NCI-H2081 (cell line): ENCODE data around the gene CEP41.
"Not testable (repeated sequence)": the region's sequence is repeated elsewhere in the genome, so short reads cannot be mapped to it uniquely, and the experiment has no call there.

ENCODE experiments used
- DNase-seq, 2 experiments: peaks; one replicate each; lab custom pipeline; 2025; lab: John Stamatoyannopoulos, UW

CEP41 gene

DNA sequence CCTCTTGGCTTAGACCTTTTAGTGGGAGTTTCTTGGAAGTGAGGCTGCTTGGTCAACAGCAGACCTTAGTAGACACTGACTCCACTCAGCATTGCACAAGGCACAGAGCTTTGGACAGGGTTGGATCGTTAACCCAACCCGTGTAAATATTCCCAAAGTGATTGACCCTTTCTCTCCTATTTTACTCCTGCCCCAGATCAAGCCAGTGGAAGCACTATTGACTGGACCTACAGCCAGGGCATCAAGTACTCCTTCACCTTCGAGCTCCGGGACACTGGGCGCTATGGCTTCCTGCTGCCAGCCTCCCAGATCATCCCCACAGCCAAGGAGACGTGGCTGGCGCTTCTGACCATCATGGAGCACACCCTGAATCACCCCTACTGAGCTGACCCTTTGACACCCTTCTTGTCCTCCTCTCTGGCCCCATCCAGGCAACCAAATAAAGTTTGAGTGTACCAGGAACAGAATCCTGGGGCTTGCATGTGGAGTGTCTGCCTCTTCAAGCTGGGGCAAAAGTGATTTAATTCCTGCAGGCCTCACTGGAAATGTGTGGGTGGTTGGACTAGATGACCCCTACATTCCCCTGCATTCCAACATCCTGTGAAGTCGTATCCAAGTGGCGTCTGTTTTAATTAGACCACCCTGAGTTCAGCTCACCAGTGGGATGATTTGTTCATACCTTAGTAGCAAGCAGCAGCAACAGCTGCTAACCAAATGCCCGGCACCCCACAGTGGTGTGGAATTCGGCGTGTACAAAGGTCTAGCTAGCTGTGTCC lies 53.0 kb downstream of the CEP41 start:
- DNase-seq, result no peak

DNA sequence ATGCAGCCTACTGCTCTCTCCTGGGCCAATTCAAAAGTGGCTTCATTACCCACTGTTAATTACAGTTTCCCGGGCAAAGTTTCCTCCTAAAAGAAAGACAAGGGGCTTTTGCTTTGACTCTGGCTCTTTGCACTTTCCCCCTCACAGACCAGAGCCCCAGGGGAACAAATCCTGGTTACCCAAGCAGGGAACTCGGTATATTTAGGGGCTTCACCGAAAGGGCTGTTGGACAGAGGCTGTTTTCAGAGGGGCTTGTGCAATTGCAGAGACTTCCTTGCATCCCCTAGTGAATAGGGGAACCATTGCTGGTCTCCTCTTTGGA lies 53.5 kb downstream of the CEP41 start:
- no peak for DNase-seq

DNA sequence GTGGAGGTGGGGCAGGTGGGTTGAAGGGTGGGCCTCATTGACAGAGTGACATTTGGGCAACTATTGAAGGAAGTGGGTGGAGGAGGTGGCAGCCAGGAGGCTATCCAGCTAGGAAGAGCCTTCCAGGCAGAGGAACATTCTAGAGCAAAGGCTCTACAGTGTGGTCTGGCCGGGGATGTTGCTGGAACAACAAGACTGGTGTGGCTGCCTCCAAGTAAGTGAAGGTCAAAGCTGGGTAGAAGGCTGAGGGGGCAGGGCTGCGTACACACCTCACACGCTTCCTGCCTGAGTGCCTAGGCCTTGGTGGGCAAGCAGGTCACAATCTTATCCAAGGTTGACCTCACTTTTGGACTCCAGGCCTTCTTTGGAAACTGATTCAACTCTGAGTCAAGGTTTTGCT lies 53.9 kb downstream of the CEP41 start:
- DNase-seq, result no peak

DNA sequence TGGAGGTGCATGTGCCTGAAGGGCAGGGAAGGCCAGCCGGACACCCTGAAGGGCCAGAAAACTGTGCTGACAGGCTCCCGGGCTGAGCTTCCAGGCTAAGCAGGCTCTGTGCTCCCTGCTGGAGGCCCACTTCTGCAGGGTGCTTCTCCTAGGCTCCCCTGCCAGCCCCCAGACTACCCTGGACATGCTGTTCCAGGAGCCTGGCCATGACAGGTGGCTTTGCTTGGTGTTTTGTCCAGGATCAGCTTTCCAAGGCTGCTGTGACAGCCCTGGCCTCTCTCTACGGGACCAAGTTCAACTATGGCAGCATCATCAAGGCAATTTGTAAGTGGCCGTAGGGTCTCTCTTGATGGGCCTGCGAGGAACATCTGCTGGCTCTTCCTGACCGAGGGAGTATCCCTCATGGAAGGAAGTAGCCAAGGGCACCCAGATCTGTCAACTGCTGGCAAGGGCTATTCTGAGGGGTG lies 55.2 kb downstream of the CEP41 start:
- DNase-seq, result no peak

DNA sequence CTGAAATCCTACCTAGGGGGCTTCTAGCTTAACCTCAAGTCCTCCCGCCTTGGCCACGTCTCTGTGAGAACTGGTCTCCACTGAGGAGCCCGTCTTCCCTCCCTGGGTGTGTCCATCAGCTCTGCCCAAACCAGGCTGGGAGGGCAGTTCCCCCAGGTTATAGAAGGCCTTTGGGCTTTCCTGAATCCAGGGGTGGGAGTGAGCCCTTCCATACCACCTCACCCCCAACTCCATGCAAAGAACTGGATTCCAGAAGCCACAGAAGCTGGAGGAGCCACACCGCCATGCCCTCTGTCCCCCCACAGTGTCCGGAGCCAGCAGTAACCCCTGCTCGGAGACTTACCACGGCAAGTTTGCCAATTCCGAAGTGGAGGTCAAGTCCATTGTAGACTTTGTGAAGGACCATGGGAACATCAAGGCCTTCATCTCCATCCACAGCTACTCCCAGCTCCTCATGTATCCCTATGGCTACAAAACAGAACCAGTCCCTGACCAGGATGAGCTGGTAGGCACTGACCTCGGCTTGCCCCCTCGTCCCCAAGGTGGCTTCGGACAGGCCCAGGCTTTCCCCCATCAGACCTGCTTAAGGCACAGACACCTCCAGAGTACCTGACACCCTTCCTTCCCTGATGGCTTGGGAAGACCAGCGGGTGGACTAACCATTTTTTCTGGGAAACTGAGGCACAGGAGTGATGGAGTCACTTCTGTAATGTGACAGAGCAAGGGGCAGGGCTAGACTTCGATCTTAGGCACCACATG lies 55.8 kb downstream of the CEP41 start:
- no peak for DNase-seq

GRCh38 chr7:130384371-130384801 lies 56.4 kb downstream of the CEP41 start:
- DNase-seq, result no peak

GRCh38 chr7:130383187-130383980 lies 57.4 kb downstream of the CEP41 start:
- no peak for DNase-seq

DNA sequence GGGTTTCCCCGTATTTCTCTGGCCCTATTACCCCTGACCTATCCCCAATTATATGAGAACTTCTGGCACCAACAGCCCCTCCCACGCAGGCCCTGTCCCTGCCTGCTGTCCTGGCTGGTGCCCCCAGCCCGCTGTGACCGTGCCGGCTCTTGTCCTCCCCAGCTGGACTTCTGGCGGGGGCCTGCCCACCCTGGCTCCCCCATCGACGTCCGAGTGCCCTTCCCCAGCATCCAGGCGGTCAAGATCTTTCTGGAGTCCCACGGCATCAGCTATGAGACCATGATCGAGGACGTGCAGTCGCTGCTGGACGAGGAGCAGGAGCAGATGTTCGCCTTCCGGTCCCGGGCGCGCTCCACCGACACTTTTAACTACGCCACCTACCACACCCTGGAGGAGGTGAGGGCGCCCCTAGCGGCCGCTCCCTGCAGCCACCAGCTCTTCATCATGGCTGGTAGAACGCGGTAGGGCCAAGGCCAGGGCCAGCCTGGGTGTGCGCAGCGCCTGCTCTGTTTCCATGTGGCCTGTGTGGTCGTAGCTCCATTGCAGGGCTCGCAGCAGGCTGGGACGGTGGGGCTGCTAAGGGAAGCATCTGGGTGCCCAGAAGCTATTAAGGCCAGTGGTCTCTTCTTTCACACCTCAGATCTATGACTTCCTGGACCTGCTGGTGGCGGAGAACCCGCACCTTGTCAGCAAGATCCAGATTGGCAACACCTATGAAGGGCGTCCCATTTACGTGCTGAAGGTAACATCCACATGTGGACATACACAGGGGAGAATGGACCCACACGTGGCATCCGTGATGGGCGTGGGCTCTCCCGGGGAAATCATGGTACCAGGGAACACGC lies 59.1 kb downstream of the CEP41 start:
- no peak for DNase-seq

DNA sequence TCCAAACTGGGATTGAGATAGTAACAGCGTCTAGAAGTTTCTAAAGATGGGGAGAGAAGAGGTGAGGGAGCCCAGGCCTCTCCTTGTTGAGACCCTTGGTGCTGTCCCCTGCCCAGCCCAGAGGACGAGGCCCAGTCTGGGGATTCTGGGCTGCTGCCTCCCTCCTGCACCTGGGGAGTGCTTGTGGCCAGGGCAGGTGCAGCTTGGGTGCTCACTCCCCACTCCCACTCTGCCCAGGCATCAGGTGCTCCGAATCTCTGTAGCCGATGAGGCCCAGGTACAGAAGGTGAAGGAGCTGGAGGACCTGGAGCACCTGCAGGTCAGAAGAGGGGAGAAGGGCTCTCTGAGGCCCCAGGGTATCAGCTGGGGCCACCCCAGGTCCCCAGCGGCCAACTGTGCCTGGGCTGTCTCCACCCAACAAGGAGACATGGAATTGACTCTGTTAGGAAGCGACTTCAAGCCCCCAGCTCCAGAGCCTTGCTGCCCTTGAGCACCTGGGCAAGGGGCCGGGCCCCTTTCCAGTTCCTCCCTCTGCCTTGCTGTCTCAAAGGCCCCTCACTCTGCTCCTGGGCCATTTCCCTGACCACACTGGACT lies 59.9 kb downstream of the CEP41 start:
- no peak for DNase-seq

GRCh38 chr7:130379921-130380860 lies 60.6 kb downstream of the CEP41 start, which contains the start of gene CPA1:
TSS of gene CPA1 (plus strand) at chr7:130380494. CDS start at chr7:130380521, 27 bp downstream.
- no peak for DNase-seq

- no peak for DNase-seq
These were observed 61.3 kb downstream of the CEP41 start for GRCh38 chr7:130379532-130379920.

- no peak for DNase-seq
These were observed 61.8 kb downstream of the CEP41 start for GRCh38 chr7:130379019-130379418.

DNA sequence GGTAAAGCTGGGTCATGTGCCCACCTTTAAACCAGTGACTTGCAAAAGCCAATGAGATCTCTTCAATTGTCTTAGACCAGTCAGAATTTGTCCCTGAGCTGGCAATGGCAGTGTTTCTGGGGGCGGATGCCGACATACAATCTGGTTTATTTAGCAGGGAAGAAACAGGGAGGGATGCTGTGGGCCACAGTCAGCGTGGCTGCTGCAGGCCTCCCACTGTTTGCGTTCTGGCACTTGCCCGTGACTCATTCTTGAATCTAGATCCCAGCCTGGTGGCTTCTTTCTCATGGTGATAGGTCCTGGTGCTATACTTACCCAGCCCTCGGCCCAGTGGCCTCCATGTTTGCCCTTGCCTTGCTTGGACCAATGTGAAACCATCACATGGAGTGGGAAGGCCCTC lies 63.6 kb downstream of the CEP41 start:
- no peak for DNase-seq

DNA sequence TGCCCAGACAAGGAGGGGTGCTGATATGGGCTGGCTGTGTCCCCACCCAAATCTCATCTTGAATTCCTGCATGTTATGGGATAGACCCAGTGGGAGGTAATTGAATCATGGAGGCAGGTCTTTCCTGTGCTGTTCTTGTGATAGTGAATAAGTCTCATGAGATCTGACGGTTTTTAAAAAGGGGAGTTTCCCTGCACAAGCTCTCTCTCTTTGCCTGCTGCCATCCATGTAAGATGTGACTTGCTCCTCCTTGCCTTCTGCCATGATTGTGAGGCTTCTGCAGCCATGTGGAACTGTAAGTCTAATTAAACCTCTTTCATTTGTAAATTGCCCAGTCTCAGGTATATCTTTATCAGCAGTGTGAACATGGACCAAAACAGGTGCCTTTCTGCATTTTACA lies 64.4 kb downstream of the CEP41 start:
- DNase-seq, result not testable (repeated sequence)

- DNase-seq, result no peak
These were observed 66.3 kb downstream of the CEP41 start for GRCh38 chr7:130374507-130374906.

DNA sequence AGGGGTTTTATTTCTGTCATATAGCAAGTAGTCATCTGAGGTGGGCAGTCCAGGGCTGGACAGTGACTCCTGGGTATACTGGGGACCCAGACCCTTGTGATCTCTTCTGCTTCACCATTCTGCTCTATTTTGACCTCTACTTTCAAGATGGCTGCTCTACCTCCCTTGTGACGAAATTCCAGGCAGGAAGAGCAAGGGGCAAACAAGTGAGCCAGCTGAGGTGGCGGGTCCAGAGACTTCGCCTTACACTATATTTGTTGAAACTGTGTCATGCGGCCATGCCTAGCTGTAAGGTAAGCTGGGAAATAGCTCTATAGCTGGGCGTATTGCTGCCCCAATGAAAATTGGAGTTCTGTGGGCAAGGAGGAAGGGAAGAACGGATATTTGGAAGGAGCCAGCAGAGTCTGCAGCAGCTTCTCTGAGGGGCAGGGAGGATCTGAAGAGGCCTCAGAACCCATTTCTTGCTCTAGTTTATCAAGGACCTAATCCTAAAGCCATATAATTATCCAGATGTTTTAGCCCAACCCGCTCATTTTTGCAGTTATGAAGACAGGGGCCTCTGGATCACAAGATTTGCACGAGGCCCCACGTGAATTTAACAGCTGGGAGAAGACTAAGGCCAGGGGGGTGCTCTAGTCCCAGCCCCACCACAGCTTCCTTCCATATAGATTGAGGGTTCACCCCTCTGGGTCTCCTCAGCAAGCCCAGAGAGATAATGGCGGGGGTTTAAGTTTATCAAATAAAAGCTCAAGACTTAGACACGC lies 68.2 kb downstream of the CEP41 start:
- no peak for DNase-seq

DNA sequence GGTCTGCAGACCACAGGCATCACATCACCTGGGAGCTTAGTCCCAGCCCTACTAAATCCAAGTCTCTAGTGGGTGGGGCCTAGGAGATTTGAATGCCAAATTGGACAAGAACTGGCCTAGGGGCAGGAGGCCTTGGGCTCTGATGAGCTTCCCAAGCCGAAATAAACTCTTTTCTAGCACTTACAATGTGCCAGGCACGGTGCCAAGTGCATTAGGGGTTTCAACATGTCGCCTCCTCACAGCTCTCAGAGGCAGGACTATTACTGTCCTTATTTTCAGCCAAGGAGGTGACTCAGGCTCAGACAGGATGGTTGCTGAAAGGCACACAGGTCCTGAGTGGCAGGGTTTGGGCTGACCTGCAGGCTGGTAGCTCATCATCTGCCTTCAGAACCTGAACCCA lies 69.8 kb downstream of the CEP41 start:
- no peak for DNase-seq

GRCh38 chr7:130369831-130370550 lies 70.8 kb downstream of the CEP41 start:
- DNase-seq, result no peak
